Measurements from ENCODE around the gene FCAMR. TPM values are rescaled to one million over a fixed set of nuclear protein-coding genes. Genes with fewer than 3 reads are reported as not detected.

The FCAMR gene
- total and polyA plus RNA-seq, 2 donors (not counting 1 experiment from before 2014, with no cell fraction given), result not detected

DNA sequence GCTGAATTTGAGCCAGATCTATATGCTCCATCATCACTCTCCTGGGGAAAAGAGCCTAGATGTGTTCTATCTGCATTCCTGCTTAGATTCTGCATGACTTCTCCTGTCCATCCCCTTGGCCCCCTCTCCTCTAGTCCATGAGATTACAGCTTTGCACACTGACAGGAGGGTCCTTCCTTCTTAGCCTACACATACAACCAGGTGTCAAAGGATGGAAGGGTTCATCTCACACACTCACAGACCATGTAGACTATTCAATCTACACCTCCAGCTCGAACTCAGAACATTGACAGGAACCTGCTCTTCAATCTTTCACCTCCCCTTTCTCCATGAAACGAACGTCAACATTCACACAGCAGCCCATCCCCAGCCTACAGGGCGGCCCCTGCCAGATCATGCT, 48.4 kb upstream of the FCAMR start:
- H3K27ac ChIP-seq (ENCODE audit: insufficient read depth, low read length), result no peak overlapping the region
- H4K20me1 ChIP-seq (ENCODE audit: control insufficient read depth, extremely low read depth, insufficient read depth, low read length), result no peaks in the 10 kb centered on the region
- no peaks in the 10 kb centered on the region for H3K4me1 ChIP-seq (ENCODE audit: control insufficient read depth, extremely low read depth, insufficient read depth, low read length)
- no peaks in the 10 kb centered on the region for H3K79me2 ChIP-seq (ENCODE audit: control insufficient read depth, insufficient read depth, low read length)
- no peak for DNase-seq (ENCODE audit: low read depth in 2 of 2)
- no peak overlapping the region for H3K4me3 ChIP-seq (replicated peaks in 1 of 4; ENCODE audit: control extremely low read depth in 1 of 4, insufficient read depth in 1 of 4, low read depth in 3 of 4, low read length in 4 of 4)
- no peak overlapping the region for H2AFZ ChIP-seq (ENCODE audit: low read length)
- no peak overlapping the region for H3K4me2 ChIP-seq (ENCODE audit: extremely low read depth, insufficient read depth, low read length)
- no peaks in the 10 kb centered on the region for H3K27me3 ChIP-seq (ENCODE audit: control insufficient read depth, insufficient read depth, low read length)
- no peaks in the 10 kb centered on the region for H3K36me3 ChIP-seq (ENCODE audit: control insufficient read depth, insufficient read depth, low read length)
- TF ChIP-seq EZH2 (IDR thresholded peaks at IDR 0.05; ENCODE audit: low read length, missing control alignments), result no peak
- TF ChIP-seq, protein P1, sequence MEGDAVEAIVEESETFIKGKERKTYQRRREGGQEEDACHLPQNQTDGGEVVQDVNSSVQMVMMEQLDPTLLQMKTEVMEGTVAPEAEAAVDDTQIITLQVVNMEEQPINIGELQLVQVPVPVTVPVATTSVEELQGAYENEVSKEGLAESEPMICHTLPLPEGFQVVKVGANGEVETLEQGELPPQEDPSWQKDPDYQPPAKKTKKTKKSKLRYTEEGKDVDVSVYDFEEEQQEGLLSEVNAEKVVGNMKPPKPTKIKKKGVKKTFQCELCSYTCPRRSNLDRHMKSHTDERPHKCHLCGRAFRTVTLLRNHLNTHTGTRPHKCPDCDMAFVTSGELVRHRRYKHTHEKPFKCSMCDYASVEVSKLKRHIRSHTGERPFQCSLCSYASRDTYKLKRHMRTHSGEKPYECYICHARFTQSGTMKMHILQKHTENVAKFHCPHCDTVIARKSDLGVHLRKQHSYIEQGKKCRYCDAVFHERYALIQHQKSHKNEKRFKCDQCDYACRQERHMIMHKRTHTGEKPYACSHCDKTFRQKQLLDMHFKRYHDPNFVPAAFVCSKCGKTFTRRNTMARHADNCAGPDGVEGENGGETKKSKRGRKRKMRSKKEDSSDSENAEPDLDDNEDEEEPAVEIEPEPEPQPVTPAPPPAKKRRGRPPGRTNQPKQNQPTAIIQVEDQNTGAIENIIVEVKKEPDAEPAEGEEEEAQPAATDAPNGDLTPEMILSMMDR (conservative IDR thresholded peaks at IDR 0.05 in 1 of 2, IDR thresholded peaks at IDR 0.05 in 1 of 2; ENCODE audit: low read depth in 1 of 2, low read length in 2 of 2), result no peak
- H3K9me3 ChIP-seq (ENCODE audit: control insufficient read depth, insufficient read depth, low read depth, low read length), result no peaks in the 10 kb centered on the region
- H3K9ac ChIP-seq (ENCODE audit: insufficient read depth, low read length), result no peak overlapping the region

DNA sequence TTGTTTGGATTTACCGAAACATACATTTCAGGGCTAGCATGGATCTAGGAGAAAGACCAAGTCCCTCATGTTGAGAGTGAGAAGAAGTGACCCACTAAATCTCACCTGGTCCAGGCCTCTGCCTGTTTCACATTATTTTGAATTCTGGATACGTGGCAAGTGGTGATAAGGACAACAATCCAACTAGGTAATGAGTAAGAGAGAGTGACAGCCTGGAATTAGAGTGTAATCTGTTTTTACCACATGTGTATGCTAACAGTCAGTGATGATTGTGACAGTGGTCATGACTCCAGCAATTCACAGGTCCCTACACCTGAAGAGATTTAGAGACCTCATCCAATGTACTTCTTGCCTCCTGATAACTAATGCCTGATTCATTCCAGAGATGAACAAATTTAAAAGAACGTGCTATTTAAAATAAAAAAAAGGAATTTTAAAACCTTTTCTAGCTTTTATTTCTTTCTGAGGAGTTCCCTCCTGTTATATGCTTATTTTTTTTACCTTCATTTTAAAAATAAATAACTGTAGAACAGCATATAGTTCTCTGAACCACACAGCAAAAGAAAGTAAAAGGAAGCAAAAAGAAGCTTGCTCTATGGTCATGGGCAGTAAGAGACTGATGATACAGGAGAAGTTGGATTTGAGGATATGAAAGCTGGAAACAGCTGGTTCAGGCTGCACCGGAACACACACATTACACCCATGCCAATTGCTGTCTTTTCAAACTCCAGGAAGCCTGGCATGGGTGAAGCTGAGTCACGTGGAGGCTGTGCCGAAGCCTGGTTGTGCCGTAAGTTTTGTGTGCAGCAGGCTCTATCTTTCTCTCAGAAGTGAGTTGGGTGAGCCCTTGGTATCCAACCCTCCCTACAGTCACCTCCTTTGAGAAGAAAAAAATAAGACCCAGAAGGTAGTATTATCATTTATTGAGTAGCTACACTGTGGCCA, 47.6 kb upstream of the FCAMR start:
- no peak for TF ChIP-seq EZH2 (IDR thresholded peaks at IDR 0.05; ENCODE audit: low read length, missing control alignments)
- TF ChIP-seq, protein P1 (conservative IDR thresholded peaks at IDR 0.05 in 1 of 2, IDR thresholded peaks at IDR 0.05 in 1 of 2; ENCODE audit: low read depth in 1 of 2, low read length in 2 of 2), result no peak
- H3K4me3 ChIP-seq (replicated peaks in 1 of 4; ENCODE audit: control extremely low read depth in 1 of 4, insufficient read depth in 1 of 4, low read depth in 3 of 4, low read length in 4 of 4), result no peak overlapping the region
- no peak overlapping the region for H3K4me2 ChIP-seq (ENCODE audit: extremely low read depth, insufficient read depth, low read length)
- H4K20me1 ChIP-seq (ENCODE audit: control insufficient read depth, extremely low read depth, insufficient read depth, low read length), result no peaks in the 10 kb centered on the region
- H3K27me3 ChIP-seq (ENCODE audit: control insufficient read depth, insufficient read depth, low read length), result no peaks in the 10 kb centered on the region
- H3K36me3 ChIP-seq (ENCODE audit: control insufficient read depth, insufficient read depth, low read length), result no peaks in the 10 kb centered on the region
- H3K9ac ChIP-seq (ENCODE audit: insufficient read depth, low read length), result no peak overlapping the region
- no peaks in the 10 kb centered on the region for H3K9me3 ChIP-seq (ENCODE audit: control insufficient read depth, insufficient read depth, low read depth, low read length)
- no peaks in the 10 kb centered on the region for H3K79me2 ChIP-seq (ENCODE audit: control insufficient read depth, insufficient read depth, low read length)
- no peak overlapping the region for H3K27ac ChIP-seq (ENCODE audit: insufficient read depth, low read length)
- peak in 1 of 2 donors; percentile 27 for DNase-seq (ENCODE audit: low read depth in 2 of 2)
- H3K4me1 ChIP-seq (ENCODE audit: control insufficient read depth, extremely low read depth, insufficient read depth, low read length), result no peaks in the 10 kb centered on the region
- H2AFZ ChIP-seq (ENCODE audit: low read length), result no peak overlapping the region

DNA sequence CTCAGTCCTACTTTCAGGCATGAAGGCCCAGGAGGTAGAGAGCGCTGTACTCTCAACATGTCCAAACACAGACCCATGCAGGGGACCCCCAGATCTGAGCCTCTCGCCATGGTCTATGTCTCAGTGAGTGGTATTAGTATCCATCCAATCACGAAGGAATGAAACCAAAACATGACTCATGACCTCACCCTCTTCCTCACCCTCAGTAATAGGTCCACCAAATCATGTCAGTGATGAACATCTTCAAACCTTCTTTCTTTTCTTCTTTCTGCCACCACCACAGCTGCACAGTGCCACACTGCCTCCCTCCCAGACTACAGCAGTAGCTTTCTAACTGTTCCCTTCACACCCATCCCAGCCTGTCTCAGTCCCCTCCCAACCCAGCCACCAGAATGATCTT, 45.5 kb upstream of the FCAMR start:
- no peak for TF ChIP-seq EZH2 (IDR thresholded peaks at IDR 0.05; ENCODE audit: low read length, missing control alignments)
- TF ChIP-seq, protein P1 (conservative IDR thresholded peaks at IDR 0.05 in 1 of 2, IDR thresholded peaks at IDR 0.05 in 1 of 2; ENCODE audit: low read depth in 1 of 2, low read length in 2 of 2), result no peak
- Histone ChIP-seq H3K27me3 (ENCODE audit: control insufficient read depth, insufficient read depth, low read length) (no peaks in the 10 kb centered on the region), H3K4me1 (ENCODE audit: control insufficient read depth, extremely low read depth, insufficient read depth, low read length) (no peaks in the 10 kb centered on the region), H3K27ac (ENCODE audit: insufficient read depth, low read length) (no peak overlapping the region), H3K9me3 (ENCODE audit: control insufficient read depth, insufficient read depth, low read depth, low read length) (no peaks in the 10 kb centered on the region), H3K4me2 (ENCODE audit: extremely low read depth, insufficient read depth, low read length) (no peak overlapping the region), H3K9ac (ENCODE audit: insufficient read depth, low read length) (no peak overlapping the region), H3K36me3 (ENCODE audit: control insufficient read depth, insufficient read depth, low read length) (no peaks in the 10 kb centered on the region), H3K4me3 (replicated peaks in 1 of 4; ENCODE audit: control extremely low read depth in 1 of 4, insufficient read depth in 1 of 4, low read depth in 3 of 4, low read length in 4 of 4) (no peak overlapping the region), H4K20me1 (ENCODE audit: control insufficient read depth, extremely low read depth, insufficient read depth, low read length) (no peaks in the 10 kb centered on the region), H2AFZ (ENCODE audit: low read length) (no peak overlapping the region), H3K79me2 (ENCODE audit: control insufficient read depth, insufficient read depth, low read length) (no peaks in the 10 kb centered on the region)
- no peak for DNase-seq (ENCODE audit: low read depth in 2 of 2)
